ENCODE data around the gene PDHB.

GRCh38 chr3:58414538-58415197 lies 19.0 kb downstream of the PDHB start:
- peak; percentile 69 for TF ChIP-seq CTCF (IDR thresholded peaks at IDR 0.05; ENCODE audit: low read length)
- TF ChIP-seq EZH2 (optimal IDR thresholded peaks at IDR 0.05; ENCODE audit: low read depth, low read length), result no peak
- no peak for TF ChIP-seq EZH2phosphoT487 (IDR thresholded peaks at IDR 0.05; ENCODE audit: low read length)
